Cardiac muscle cell (in vitro differentiated cells and primary cell): Measurements from ENCODE around the gene PLXNA1. TPM values are rescaled to one million over a fixed set of nuclear protein-coding genes. Genes with fewer than 3 reads are reported as not detected.

Experiments used
- DNase-seq, 2 donors: peaks; one replicate each; pipeline versions ENCODE4 v3.0.0 to v3.0.0-alpha.2; 2010 to 2017; ENCODE audit warnings: low read depth in 1 of 2, low spot score in 1 of 2
- H3K27ac ChIP-seq: fragments of 200-600 bp; sonication (generic); 2 replicates; pipeline ENCODE4 v1.5.1; 2016
- H3K27me3 ChIP-seq: fragments of 200-600 bp; sonication (generic); 2 replicates; pipeline ENCODE4 v1.6.0; 2016; ENCODE audit warnings: control low read depth
- H3K36me3 ChIP-seq: fragments of 200-600 bp; sonication (generic); 2 replicates; pipeline ENCODE4 v1.5.1; 2016; ENCODE audit warnings: control low read depth
- H3K4me1 ChIP-seq: fragments of 200-600 bp; sonication (generic); 2 replicates; pipeline ENCODE4 v1.8.1; 2017; ENCODE audit warnings: low read depth, mild to moderate bottlenecking, mixed run types
- H3K4me3 ChIP-seq: fragments of 200-600 bp; sonication (generic); 2 replicates; pipeline ENCODE4 v1.5.1; 2016; ENCODE audit warnings: mild to moderate bottlenecking
- H3K9me3 ChIP-seq: fragments of 200-600 bp; sonication (generic); 2 replicates; pipeline ENCODE4 v1.5.1; 2017; ENCODE audit warnings: low read depth, mild to moderate bottlenecking, control low read depth
- polyA plus RNA-seq: library from polyadenylated mRNA; unstranded; fragments of >200 nt; fragmentation: Nextera tagmentation; extraction: Ambion mirVana; gene quantifications from 2 replicates; pipeline ENCODE4 v1.2.1, GENCODE V29; 2016
- total RNA-seq: library from RNA; depleted of rRNA; stranded (reverse); fragments of >200 nt; gene quantifications from 2 replicates; pipeline ENCODE4 v1.2.3, GENCODE V29; 2016
- TF ChIP-seq, protein P1 (sequence below): IDR thresholded peaks from 2 replicates; pipeline ENCODE4 v1.5.1; 2012; ENCODE audit warnings: low read depth, mild to moderate bottlenecking, low read length

PLXNA1 gene
- total and polyA plus RNA-seq, 2 experiments from 2014 or later: 19.5 to 71.0 TPM

DNA sequence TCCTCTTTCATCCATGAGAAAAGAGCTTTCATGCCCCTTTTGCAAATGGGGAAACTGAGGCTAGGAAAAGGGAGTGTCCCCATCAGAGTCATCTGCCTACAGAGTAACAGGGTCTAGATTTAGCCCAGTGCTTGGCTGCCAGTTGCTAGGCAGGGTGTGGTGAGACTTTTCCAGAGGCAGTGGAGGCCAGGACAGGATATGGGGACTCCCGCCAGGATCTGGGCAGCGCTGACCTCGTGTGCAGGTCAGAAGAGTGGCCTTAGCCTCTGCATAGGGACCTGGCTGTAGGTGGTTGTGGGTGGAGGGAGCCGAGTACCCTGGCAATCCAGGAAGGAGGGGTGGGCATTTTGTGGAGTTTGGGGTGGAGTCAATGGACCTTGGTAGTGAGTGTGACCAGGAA, 4.2 kb downstream of the PLXNA1 start:
- H3K9me3 ChIP-seq: no peaks in the 10 kb centered on the region
- no peak overlapping the region for H3K4me3 ChIP-seq
- H3K27ac ChIP-seq: no peak overlapping the region
- H3K36me3 ChIP-seq: peaks cover 4% of the 10 kb centered on the region
- no peak for DNase-seq
- H3K4me1 ChIP-seq: peaks cover 10% of the 10 kb centered on the region
- TF ChIP-seq, protein P1, sequence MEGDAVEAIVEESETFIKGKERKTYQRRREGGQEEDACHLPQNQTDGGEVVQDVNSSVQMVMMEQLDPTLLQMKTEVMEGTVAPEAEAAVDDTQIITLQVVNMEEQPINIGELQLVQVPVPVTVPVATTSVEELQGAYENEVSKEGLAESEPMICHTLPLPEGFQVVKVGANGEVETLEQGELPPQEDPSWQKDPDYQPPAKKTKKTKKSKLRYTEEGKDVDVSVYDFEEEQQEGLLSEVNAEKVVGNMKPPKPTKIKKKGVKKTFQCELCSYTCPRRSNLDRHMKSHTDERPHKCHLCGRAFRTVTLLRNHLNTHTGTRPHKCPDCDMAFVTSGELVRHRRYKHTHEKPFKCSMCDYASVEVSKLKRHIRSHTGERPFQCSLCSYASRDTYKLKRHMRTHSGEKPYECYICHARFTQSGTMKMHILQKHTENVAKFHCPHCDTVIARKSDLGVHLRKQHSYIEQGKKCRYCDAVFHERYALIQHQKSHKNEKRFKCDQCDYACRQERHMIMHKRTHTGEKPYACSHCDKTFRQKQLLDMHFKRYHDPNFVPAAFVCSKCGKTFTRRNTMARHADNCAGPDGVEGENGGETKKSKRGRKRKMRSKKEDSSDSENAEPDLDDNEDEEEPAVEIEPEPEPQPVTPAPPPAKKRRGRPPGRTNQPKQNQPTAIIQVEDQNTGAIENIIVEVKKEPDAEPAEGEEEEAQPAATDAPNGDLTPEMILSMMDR: no peak
- peaks cover 5% of the 10 kb centered on the region for H3K27me3 ChIP-seq

DNA sequence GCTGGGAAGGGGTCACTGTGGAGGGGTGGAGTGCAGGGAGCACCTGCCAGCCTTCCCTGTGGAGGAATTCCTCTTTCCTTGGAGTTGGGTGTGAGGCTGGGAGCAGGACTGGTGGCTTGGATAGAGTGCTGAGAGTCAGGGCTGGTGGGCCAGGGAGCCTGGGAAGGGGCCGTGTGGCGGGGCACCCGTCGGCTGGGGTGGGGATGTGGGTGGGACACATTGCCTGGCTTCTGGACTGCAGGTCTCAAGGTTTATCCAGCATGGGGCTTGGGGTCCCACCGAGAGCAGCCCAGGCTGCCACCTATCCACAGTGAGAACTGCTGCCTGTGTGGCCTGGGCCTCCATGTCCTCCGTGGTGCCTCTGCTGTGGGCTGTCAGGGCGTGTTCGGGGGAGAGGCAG, 4.7 kb downstream of the PLXNA1 start:
- Histone ChIP-seq H3K27ac (no peak overlapping the region), H3K9me3 (no peaks in the 10 kb centered on the region), H3K27me3 (peaks cover under 1% of the 10 kb centered on the region), H3K36me3 (peaks cover 4% of the 10 kb centered on the region), H3K4me1 (peaks cover 13% of the 10 kb centered on the region), H3K4me3 (no peak overlapping the region)
- DNase-seq: no peak
- TF ChIP-seq, protein P1: no peak

GRCh38 chr3:126988451-126989021, 5.6 kb downstream of the PLXNA1 start:
- TF ChIP-seq, protein P1: no peak
- Histone ChIP-seq H3K27ac (no peak overlapping the region), H3K9me3 (no peaks in the 10 kb centered on the region), H3K4me3 (no peak overlapping the region), H3K4me1 (peaks cover 13% of the 10 kb centered on the region), H3K36me3 (peaks cover 4% of the 10 kb centered on the region), H3K27me3 (no peaks in the 10 kb centered on the region)
- DNase-seq: no peak

- TF ChIP-seq, protein P1: no peak
- peaks cover 4% of the 10 kb centered on the region for H3K36me3 ChIP-seq
- H3K27ac ChIP-seq: no peak overlapping the region
- no peak for DNase-seq
- H3K4me1 ChIP-seq: peaks cover 13% of the 10 kb centered on the region
- H3K27me3 ChIP-seq: no peaks in the 10 kb centered on the region
- H3K4me3 ChIP-seq: no peak overlapping the region
- H3K9me3 ChIP-seq: no peaks in the 10 kb centered on the region
Observed at GRCh38 chr3:126989316-126990023, 6.6 kb downstream of the PLXNA1 start.

- DNase-seq: no peak
- Histone ChIP-seq H3K27ac (peak overlapping the region; percentile 19), H3K9me3 (no peaks in the 10 kb centered on the region), H3K36me3 (peaks cover 4% of the 10 kb centered on the region), H3K4me3 (no peak overlapping the region), H3K4me1 (peaks cover 13% of the 10 kb centered on the region), H3K27me3 (no peaks in the 10 kb centered on the region)
- TF ChIP-seq, protein P1: no peak
Observed at GRCh38 chr3:126990024-126990700, 7.2 kb downstream of the PLXNA1 start.
